ENCODE results near the gene GTPBP10. TPM values are rescaled to one million over a fixed set of nuclear protein-coding genes. Genes with fewer than 3 reads are reported as not detected.

GTPBP10 gene
- total and polyA plus RNA-seq, 12 donors: 7.2 to 32.8 (median 22.0) TPM

DNA sequence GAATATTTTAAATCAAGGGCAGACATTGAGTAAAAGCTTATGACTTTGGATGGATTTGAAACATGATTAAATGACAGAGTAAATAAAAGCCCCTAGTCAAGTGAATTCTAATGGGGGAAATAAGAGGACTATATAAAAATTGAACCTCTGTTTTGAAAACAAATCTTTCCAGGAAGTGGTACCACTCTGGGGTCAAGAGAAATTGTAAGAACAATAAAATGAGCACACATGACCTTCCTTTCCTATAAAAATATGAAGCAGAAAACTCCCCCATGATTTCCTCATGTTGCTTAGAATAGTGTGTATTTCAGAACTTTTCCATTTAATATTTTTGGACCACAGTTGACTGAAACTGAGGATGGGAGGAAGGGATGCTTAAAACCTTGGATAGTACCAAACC is 44.4 kb downstream of the GTPBP10 start:
- intact Hi-C loops (cut with DNase I): no loop called here
- Histone ChIP-seq H3K27ac (no peak overlapping the region), H3K36me3 (replicated peaks in 1 of 2) (no peaks in the 10 kb centered on the region), H3K4me3 (no peak overlapping the region), H3K9me3 (replicated peaks in 1 of 3) (no peaks in the 10 kb centered on the region), H3K4me1 (replicated peaks in 1 of 2) (peaks cover 0 to 4% of the 10 kb centered on the region in 2 donors), H3K27me3 (no peaks in the 10 kb centered on the region)
- TF ChIP-seq, protein P1, sequence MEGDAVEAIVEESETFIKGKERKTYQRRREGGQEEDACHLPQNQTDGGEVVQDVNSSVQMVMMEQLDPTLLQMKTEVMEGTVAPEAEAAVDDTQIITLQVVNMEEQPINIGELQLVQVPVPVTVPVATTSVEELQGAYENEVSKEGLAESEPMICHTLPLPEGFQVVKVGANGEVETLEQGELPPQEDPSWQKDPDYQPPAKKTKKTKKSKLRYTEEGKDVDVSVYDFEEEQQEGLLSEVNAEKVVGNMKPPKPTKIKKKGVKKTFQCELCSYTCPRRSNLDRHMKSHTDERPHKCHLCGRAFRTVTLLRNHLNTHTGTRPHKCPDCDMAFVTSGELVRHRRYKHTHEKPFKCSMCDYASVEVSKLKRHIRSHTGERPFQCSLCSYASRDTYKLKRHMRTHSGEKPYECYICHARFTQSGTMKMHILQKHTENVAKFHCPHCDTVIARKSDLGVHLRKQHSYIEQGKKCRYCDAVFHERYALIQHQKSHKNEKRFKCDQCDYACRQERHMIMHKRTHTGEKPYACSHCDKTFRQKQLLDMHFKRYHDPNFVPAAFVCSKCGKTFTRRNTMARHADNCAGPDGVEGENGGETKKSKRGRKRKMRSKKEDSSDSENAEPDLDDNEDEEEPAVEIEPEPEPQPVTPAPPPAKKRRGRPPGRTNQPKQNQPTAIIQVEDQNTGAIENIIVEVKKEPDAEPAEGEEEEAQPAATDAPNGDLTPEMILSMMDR (IDR thresholded peaks at IDR 0.05): no peak
- TF ChIP-seq POLR2A (IDR thresholded peaks at IDR 0.05): no peak
- DNase-seq: no peak

DNA sequence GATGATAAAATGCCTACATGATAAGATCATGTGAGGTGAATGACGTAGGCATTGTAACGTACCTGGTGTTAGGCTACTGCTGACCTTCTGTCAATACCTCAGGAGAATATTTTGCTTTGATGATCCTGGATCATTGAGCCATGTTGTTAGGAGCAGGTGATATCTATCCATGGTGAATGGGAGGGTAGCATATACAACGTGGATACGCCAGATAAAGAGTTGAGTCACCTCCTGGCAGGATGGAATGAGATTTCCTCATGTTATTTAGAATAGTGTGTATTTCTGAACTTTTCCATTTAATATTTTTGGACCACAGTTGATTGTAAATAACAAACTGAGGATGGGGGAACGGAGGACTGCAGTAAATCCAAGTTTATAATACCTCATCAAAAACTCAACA is 45.0 kb downstream of the GTPBP10 start:
- no peak for DNase-seq
- TF ChIP-seq, protein P1 (IDR thresholded peaks at IDR 0.05): no peak
- no peak for TF ChIP-seq POLR2A (IDR thresholded peaks at IDR 0.05)
- WGBS, 4 donors: 84 to 92% (median 89%) methylated on average over 5 of the region's 5 CpGs
- Histone ChIP-seq H3K27ac (no peak overlapping the region), H3K36me3 (replicated peaks in 1 of 2) (no peaks in the 10 kb centered on the region), H3K4me1 (replicated peaks in 1 of 2) (peaks cover 0 to 4% of the 10 kb centered on the region in 2 donors), H3K9me3 (replicated peaks in 1 of 3) (no peaks in the 10 kb centered on the region), H3K4me3 (no peak overlapping the region), H3K27me3 (no peaks in the 10 kb centered on the region)
- intact Hi-C loops (cut with DNase I): no loop called here

- Histone ChIP-seq H3K9me3 (replicated peaks in 1 of 3) (no peaks in the 10 kb centered on the region), H3K27ac (no peak overlapping the region), H3K4me1 (replicated peaks in 1 of 2) (no peaks in the 10 kb centered on the region), H3K36me3 (replicated peaks in 1 of 2) (no peaks in the 10 kb centered on the region), H3K4me3 (no peak overlapping the region), H3K27me3 (no peaks in the 10 kb centered on the region)
- no peak for DNase-seq
- no peak for TF ChIP-seq POLR2A (IDR thresholded peaks at IDR 0.05)
- TF ChIP-seq, protein P1 (IDR thresholded peaks at IDR 0.05): no peak
- 89 to 96% (median 92%) methylated on average over 4 of the region's 4 CpGs for WGBS, 4 donors
- intact Hi-C loops (cut with DNase I): no loop called here
Observed at GRCh38 chr7:90396420-90396819, 49.9 kb downstream of the GTPBP10 start.

GRCh38 chr7:90401989-90402388 is 55.5 kb downstream of the GTPBP10 start:
- Histone ChIP-seq H3K9me3 (replicated peaks in 1 of 3) (no peaks in the 10 kb centered on the region), H3K36me3 (replicated peaks in 1 of 2) (peaks cover 0 to 12% of the 10 kb centered on the region in 2 donors), H3K4me3 (no peak overlapping the region), H3K4me1 (replicated peaks in 1 of 2) (peaks cover 5 to 9% of the 10 kb centered on the region in 2 donors), H3K27ac (no peak overlapping the region), H3K27me3 (no peaks in the 10 kb centered on the region)
- no peak for TF ChIP-seq POLR2A (IDR thresholded peaks at IDR 0.05)
- TF ChIP-seq, protein P1 (IDR thresholded peaks at IDR 0.05): no peak
- DNase-seq: peak in 5 of 7 donors; percentile 35 to 81 (median 41)
- intact Hi-C loops (cut with DNase I): no loop called here
- WGBS, 4 donors: 21 to 38% (median 31%) methylated on average over 4 of the region's 4 CpGs
